HuH-7.5 (cell line): ENCODE data around the gene LTB.
A peak's percentile ranks its signal among the peaks of the same experiment; 100 is the strongest.

ENCODE experiments used
- DNase-seq: peaks from one replicate; pipeline ENCODE4 v3.0.0; 2011; ENCODE audit warnings: low spot score

Gene LTB

GRCh38 chr6:31547727-31548543 lies 34.3 kb downstream of the LTB start:
- no peak for DNase-seq

DNA sequence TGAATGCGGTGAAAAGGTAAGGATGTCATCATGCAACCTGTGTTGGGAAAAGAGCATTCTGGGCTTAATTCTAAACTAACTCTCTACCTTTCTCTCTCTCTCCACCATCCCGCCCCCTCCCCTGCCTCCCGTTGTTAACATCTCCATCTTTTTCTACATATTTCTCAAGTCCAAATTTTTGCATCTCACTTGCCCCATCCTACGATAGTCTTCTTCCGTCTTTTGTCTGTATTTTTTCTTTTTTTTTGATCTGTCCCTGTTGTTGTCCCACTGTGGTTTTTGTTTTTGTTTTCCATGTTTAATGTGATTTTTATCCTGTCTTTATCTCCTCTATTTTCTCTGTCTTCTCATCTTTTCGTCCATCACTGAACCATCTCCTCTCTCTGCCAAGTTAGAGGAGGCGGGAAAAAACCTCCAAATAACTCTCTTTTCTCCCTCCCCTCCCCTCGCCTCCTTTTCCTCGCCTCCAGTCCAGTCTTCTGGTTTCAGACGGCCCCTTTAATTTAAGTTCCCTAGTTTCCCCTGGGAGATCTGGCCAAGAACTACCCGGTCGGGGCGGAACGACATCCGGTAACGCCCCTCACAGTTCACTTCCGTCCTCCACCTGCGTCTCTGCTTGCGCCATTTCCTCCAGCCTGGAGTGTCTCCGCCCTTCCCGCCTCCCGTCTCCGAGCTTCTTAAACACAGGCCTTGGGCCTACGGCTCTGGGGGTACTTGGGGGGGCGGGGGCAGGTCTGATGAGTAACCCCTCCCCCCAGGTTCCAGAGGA lies 35.1 kb downstream of the LTB start, which contains the start of gene NFKBIL1:
NFKBIL1 (plus strand) TSS at position 651 of the 769 bp plus-strand sequence; CDS start at position 738, 87 bp downstream.
- peak; percentile 71 for DNase-seq

DNA sequence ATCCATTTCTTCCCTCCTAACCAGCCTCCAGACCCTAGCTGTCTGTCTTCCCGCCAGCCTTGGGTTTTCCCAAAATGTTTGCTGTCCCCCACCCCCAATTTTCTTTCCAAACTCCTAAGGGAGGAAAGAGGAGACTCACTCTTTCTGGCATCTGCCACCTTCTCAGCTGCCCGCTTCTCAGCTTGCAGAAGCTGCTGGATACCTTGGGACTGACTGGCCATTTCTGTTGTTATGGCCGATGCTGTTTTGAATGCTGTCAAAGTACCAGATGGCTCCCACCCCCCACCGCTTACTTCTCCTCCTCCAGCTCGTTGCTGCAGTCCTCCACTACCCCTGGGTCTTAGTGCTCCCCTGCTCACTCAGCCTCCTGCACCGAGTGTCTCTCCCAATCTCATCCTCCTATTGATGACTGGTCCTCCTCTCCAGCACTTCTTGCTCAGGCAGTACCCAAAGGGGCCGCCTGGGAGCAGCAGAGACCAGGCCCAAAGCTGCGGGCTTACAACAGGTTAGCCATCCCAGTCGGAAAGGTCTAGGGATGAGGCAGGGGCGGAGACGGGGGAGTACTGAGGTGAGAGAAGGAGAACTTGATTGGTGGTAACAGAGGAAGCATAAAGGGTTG lies 35.8 kb downstream of the LTB start, which contains the start of gene ATP6V1G2:
ATP6V1G2 (minus strand) TSS at position 270 of the 619 bp plus-strand sequence; CDS start at position 221, 49 bp downstream.
- DNase-seq: peak; percentile 46

- no peak for DNase-seq
Observed at GRCh38 chr6:31545291-31545690, 36.9 kb downstream of the LTB start.

GRCh38 chr6:31544676-31545075 lies 37.5 kb downstream of the LTB start:
- DNase-seq: no peak

- no peak for DNase-seq
Observed at GRCh38 chr6:31543639-31544038, 38.6 kb downstream of the LTB start.

DNA sequence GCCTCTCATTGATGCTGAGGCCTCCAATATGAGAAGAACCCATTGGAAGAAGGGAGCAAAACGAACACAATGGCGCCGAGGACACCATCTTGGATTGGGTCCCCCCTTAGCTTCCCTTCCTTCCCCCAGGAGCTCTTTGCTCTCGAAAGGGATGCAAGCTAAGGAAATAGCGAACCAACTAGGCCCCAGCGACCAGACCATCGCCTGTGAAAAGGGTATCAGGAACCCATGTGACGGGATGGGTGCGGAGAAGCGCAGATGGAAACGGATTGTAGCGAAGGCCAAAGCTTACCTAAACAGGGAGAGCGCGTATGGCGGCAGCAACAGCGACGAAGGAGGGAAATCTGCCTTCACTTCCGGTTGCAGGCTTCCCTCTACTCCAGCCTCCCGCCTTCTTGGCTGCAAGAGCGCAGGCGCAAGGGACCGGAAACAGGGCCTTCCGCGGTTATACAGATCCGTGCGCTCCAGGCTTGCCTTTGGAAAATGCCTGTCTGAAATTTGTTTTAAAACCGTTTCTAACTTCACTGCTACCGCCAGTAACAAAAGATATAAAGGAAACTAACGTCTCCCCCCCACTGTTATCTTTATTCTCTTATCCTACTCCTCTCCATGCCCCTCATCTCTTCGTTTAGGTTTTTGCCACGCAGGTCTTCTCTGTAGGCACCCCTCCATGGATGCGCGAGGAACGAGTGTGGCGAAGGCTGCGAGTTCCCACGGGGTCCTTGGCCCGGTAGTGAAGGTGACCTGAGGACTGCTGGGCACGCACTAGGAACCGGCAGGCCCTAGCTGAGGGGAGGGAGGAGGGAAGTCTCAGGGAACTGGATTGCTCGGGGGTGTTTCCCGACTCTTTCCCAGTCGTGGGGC lies 40.3 kb downstream of the LTB start, which contains the start of gene DDX39B:
DDX39B (minus strand) TSS at position 346 of the 864 bp plus-strand sequence. CDS start 1,471 bp downstream, outside the sequence.
- peak; percentile 69 for DNase-seq

- DNase-seq: peak; percentile 38
Observed at GRCh38 chr6:31541059-31541657, 41.1 kb downstream of the LTB start.

- DNase-seq: no peak
Observed at GRCh38 chr6:31540640-31541039, 41.6 kb downstream of the LTB start.

DNA sequence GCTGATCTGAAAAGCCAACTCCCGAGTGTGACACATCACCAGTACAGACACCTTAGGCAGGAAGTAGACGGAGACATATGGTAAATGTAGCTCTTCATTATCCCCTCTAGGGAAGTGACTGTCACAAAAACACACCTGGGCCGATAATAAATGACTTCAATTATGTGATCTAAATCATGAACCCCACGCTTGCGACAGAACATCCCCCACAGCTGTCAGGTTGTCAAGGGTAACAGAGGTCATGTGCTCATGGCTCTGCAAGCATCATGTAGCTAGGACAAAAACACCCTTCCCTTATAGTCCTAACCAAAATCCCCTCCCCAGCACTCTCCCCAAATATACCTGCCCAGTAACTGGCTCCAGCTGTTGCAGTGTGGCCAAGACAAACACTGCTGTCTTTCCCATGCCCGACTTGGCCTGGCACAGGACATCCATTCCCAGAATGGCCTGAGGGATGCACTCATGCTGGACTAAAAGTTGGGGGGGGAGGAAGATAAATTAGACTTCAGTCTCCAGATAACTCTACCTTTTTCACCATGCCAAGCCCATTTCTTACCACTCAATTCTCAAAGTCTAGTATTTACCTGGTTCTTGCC lies 43.3 kb downstream of the LTB start:
- DNase-seq: no peak

DNA sequence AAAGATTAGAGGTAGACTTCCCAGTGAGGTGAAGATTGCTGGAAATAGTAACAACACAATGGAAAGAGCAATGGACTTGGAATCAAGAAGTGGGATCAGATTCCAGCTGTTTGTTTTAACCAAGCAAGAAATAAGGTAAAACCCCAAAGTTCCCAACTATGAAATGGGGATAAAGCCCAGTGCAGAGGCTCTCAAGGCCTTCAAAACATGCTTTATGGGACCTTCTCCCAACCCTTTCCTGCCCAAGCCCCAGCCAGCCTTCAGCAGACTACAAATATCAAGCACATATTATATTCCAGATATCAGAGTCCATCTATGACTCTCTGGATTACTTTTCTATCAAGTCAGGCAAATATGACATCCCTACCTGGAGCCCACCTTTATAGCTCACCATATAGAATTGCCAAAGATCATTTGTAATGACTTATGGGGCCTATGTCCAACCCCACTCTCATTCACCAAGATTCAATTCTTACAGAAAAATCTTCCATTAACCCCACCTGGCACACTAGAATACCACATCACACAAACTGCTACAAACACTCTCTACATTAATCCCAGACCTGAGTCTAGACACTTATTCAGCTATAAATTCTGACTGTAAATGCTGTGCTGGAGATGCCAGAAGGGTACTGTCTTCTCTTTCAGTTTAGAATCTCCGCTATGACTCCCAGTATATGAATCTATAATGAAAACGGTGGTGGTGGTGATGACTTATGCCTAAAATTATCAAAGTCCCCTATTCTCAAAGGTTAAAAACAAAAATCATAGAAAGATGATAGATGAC lies 46.5 kb downstream of the LTB start:
- DNase-seq: no peak

GRCh38 chr6:31534521-31535040 lies 47.6 kb downstream of the LTB start:
- DNase-seq: no peak

DNA sequence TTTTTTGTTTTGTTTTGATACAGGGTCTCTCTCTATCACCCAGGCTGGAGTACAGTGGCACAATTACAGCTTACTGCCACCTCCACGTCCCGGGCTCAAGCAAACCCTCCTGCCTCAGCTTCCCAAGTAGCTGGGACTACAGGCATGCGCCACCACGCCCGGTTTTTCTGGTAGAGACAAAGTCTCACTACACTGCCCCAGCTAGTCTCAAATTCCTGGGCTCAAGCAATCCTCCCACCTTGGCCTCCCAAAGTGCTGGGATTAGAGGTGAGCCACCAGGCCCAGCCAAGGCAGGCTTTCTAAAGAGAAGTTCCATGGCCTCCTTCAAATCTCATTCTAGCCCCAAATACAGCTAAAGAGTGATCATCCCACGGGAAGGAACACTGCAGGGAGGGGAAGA lies 48.2 kb downstream of the LTB start:
- DNase-seq: no peak

- DNase-seq: no peak
Observed at GRCh38 chr6:31533455-31533841, 48.8 kb downstream of the LTB start.

- DNase-seq: no peak
Observed at GRCh38 chr6:31532644-31533454, 49.4 kb downstream of the LTB start.

DNA sequence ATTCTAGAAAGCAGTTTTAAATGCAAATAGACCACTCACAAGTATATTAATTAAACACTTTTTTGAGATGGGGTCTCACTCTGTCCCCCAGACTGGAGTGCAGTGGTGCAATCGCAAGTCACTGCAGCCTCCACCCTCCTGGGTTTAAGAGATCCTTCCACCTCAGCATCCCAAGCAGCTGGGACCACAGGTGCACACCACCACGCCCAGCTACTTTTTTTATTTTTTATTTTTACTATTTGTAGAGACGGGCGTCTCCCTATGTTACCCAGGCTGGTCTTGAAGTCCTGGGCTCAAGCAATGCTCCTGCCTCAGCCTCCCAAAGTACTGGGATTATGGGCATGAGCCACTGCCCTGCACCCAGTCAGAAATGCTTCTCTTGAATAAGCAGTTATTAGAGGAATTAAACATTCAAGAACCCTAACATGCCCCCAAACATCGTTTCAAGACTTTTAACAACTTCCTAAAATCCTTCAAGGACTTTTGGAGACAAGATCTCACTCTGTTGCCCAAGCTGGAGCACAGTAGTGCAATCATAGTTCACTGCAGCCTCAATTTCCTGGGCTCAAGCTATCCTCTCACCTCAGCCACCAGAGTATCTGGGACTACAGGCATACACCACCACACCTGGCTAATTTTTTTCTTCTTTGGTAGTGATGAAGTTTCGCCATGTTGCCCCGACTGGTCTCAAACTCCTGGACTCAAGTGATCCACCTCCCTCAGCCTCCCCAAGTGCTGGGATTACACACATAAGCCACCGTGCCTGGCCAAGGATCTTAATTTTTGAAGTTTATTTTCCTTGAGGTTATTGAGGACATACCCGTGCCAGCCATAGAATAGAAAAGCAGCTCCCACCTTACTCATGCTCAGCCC lies 50.2 kb downstream of the LTB start:
- no peak for DNase-seq

DNA sequence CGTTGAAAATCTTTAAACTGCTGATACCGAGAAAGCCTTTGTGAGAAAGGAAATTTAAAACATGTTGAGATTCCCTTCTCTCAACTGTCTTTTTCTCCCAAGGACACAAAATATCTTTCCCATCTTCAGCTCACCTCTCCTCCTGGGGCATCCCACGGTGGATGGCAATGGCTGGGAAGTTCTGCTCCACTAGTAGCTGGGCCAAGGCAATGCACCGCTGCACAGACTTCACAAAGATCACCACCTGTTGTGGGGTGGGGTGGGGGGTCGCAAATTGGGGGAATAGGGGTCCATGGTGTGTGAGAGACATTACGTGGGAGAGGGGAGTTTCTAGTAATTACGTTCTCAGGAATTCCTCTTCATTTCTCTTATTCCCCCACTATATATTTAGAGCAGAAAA lies 51.1 kb downstream of the LTB start:
- no peak for DNase-seq

- no peak for DNase-seq
Observed at GRCh38 chr6:31530659-31531058, 51.6 kb downstream of the LTB start.
